K562 (cell line): ENCODE results near the gene RPLP2. TPM values are rescaled to one million over a fixed set of nuclear protein-coding genes. Genes with fewer than 3 reads are reported as not detected.
A peak's percentile ranks its signal among the peaks of the same experiment; 100 is the strongest.

Source experiments
- ATAC-seq: fragments of 200-7000 bp; cut with Tn5 transposase; 3 replicates; pipeline ENCODE4 v1.9.1; 2020; ENCODE audit warnings: moderate library complexity
- BruUV-seq: library from RNA; stranded (reverse); fragments of 400-500 nt; replicated peaks from 2 replicates; lab custom pipeline; 2021; lab: Mats Ljungman, UMichigan
- CTCF ChIA-PET: fragments of 300-600 bp; formaldehyde crosslinking; extraction: SDS; loops from one replicate; lab custom pipeline; 2021; ENCODE audit warnings: low intra/inter-chr PET ratio; lab: Yijun Ruan, JAX
- POLR2A ChIA-PET: fragments of 300-600, 350-650 bp; sonication (Branson Sonifier 250); formaldehyde crosslinking; extraction: SDS; loops from one replicate; lab custom pipeline; 2021; ENCODE audit warnings: antibody characterized with exemption, inconsistent platforms; lab: Yijun Ruan, JAX
- DNase-seq, 4 experiments: peaks; one replicate each; pipeline versions ENCODE4 v3.0.0 to v3.0.0-alpha.2; 2011 to 2018; ENCODE audit warnings: low spot score in 3 of 4, mixed read lengths in 3 of 4; ENCODE audit errors: extremely low read depth in 1 of 4
- FAIRE-seq: peaks from 2 replicates; lab custom pipeline; 2011; peaks lifted over from hg19 to GRCh38; lab: Jason Lieb, UNC
- H2AFZ ChIP-seq: 2 replicates; pipeline ENCODE4 v1.6.0; 2011; ENCODE audit warnings: low read depth, low read length, control low read depth, inconsistent platforms
- H3K27ac ChIP-seq: fragments of 200-600 bp; 3 replicates; pipeline ENCODE4 v1.8.0; 2011; ENCODE audit warnings: low read depth, mild to moderate bottlenecking, control low read depth, inconsistent platforms, low read length, moderate library complexity, mixed read lengths; ENCODE audit errors: extremely low read depth
- H3K27me3 ChIP-seq, 2 experiments: fragments of 300-600 bp in 1 of 2; 2 replicates in 1 of 2; 3 replicates in 1 of 2; pipeline versions ENCODE4 v1.6.0 to v1.8.0; 2011; ENCODE audit warnings: inconsistent platforms in 2 of 2, low read length in 2 of 2, mild to moderate bottlenecking in 1 of 2, mixed read lengths in 1 of 2, moderate library complexity in 1 of 2; ENCODE audit not compliant: control insufficient read depth in 2 of 2, insufficient read depth in 2 of 2
- H3K36me3 ChIP-seq: fragments of 300-600 bp; 3 replicates; pipeline ENCODE4 v1.8.0; 2011; ENCODE audit warnings: mild to moderate bottlenecking, low read length, inconsistent platforms; ENCODE audit not compliant: control insufficient read depth, insufficient read depth
- H3K4me1 ChIP-seq, 2 experiments: fragments of 200-600 bp in 1 of 2; replicated peaks in 1 of 2; 2 replicates in 1 of 2; 3 replicates in 1 of 2; pipeline versions ENCODE4 v1.5.1 to v1.8.0; 2011; ENCODE audit warnings: inconsistent platforms in 2 of 2, low read length in 2 of 2, mild to moderate bottlenecking in 1 of 2, mixed read lengths in 1 of 2, moderate library complexity in 1 of 2; ENCODE audit not compliant: control insufficient read depth in 2 of 2, insufficient read depth in 2 of 2
- H3K4me2 ChIP-seq: 2 replicates; pipeline ENCODE4 v1.6.1; 2011; ENCODE audit warnings: low read length, control low read depth, inconsistent platforms, mixed read lengths; ENCODE audit not compliant: insufficient read depth
- H3K4me3 ChIP-seq: fragments of 200-600 bp; sonication (generic), shearing (Covaris generic); 2 replicates; pipeline ENCODE4 v1.5.1; 2016; ENCODE audit warnings: control low read depth, inconsistent platforms
- H3K79me2 ChIP-seq: fragments of 200-600 bp; 3 replicates; pipeline ENCODE4 v1.8.0; 2011; ENCODE audit warnings: low read length, inconsistent platforms; ENCODE audit not compliant: control insufficient read depth, insufficient read depth
- H3K9ac ChIP-seq, 2 experiments: 2 replicates each; pipeline versions ENCODE4 v1.6.0 to v1.6.1; 2011; ENCODE audit warnings: low read depth in 2 of 2, low read length in 2 of 2, control low read depth in 1 of 2, inconsistent platforms in 1 of 2, mild to moderate bottlenecking in 1 of 2, mixed read lengths in 1 of 2; ENCODE audit not compliant: insufficient read depth in 1 of 2
- H3K9me1 ChIP-seq: one replicate; pipeline ENCODE4 v1.6.0; 2011; ENCODE audit warnings: inconsistent platforms, mild to moderate bottlenecking, low read length, moderate library complexity; ENCODE audit not compliant: control insufficient read depth, insufficient read depth
- H3K9me3 ChIP-seq: replicated peaks from 2 replicates; pipeline ENCODE4 v1.5.1; 2011; ENCODE audit warnings: low read depth, low read length, inconsistent platforms; ENCODE audit not compliant: control insufficient read depth, insufficient read depth
- H4K20me1 ChIP-seq: replicated peaks from 2 replicates; pipeline ENCODE4 v1.6.1; 2011; ENCODE audit warnings: low read length, inconsistent platforms, mixed read lengths; ENCODE audit not compliant: control insufficient read depth, insufficient read depth
- CEBPG ChIP-seq, 3 experiments: fragments of 200-800 bp in 1 of 3; sonication (Bioruptor generic) in 1 of 3; sonication (generic) in 1 of 3; formaldehyde crosslinking in 1 of 3; IDR thresholded peaks in 2 of 3; conservative IDR thresholded peaks in 1 of 3; 2 replicates each; pipeline versions ENCODE4 v1.6.1 to v1.8.0; 2016 to 2022; ENCODE audit warnings: missing compliant biosample characterization in 2 of 3, missing genetic modification characterization in 2 of 3, mild to moderate bottlenecking in 1 of 3, missing genetic modification reagents in 1 of 3
- CEBPZ ChIP-seq: fragments of 150-350 bp; IDR thresholded peaks from 2 replicates; pipeline ENCODE4 v1.6.1; 2014; ENCODE audit warnings: low read depth, mild to moderate bottlenecking, low read length, borderline replicate concordance
- ETS2 ChIP-seq: IDR thresholded peaks from 2 replicates; pipeline ENCODE4 v1.6.1; 2016; ENCODE audit warnings: borderline replicate concordance, missing genetic modification characterization, mild to moderate bottlenecking, moderate library complexity, missing compliant biosample characterization; ENCODE audit not compliant: poor library complexity, severe bottlenecking
- NR4A1 ChIP-seq, 2 experiments: fragments of 250-450 bp in 1 of 2; fragments of 450-650 bp in 1 of 2; sonication (Bioruptor Pico) in 1 of 2; IDR thresholded peaks; 2 replicates each; pipeline versions ENCODE4 v1.4.0 to v1.6.1; 2016 to 2020; ENCODE audit warnings: mild to moderate bottlenecking in 2 of 2, missing compliant biosample characterization in 1 of 2, missing genetic modification characterization in 1 of 2, moderate library complexity in 1 of 2
- OTX1 ChIP-seq: fragments of 450-650 bp; formaldehyde crosslinking; IDR thresholded peaks from 2 replicates; pipeline ENCODE4 v1.4.0; 2022; ENCODE audit warnings: mild to moderate bottlenecking
- PRMT5 ChIP-seq: sonication (generic); formaldehyde crosslinking; IDR thresholded peaks from 2 replicates; pipeline ENCODE4 v1.5.0; 2020; ENCODE audit warnings: missing genetic modification reagents
- ZFP36 ChIP-seq: fragments of 150-350 bp; IDR thresholded peaks from 2 replicates; pipeline ENCODE4 v1.6.1; 2018; ENCODE audit warnings: low read length, low read depth; ENCODE audit not compliant: partially characterized antibody
- WGBS: fragments of 100-300 bp; shearing (Covaris generic); methylation state at CpG from one replicate; pipeline ENCODE4 v1.1.6; 2016; ENCODE audit warnings: low coverage, mixed read lengths; ENCODE audit not compliant: insufficient coverage; ENCODE audit errors: missing lambda C conversion rate; 5-methylcytosine and 5-hydroxymethylcytosine counted together
- in situ Hi-C: fragments of 300-500 bp; cut with MboI; formaldehyde crosslinking; loops from 4 replicates; pipeline ENCODE4 v1.15.0; 2018; ENCODE audit warnings: inconsistent platforms, mixed read lengths
- intact Hi-C: fragments of 100-400 bp; cut with micrococcal nuclease; formaldehyde crosslinking; loops from 2 replicates; pipeline ENCODE4 v1.14.2; 2022
- polyA plus RNA-seq, 8 experiments: library from polyadenylated mRNA; depleted of rRNA in 4 of 8; stranded (reverse) in 5 of 8; unstranded in 3 of 8; fragments of >200 nt; fragmentation: Nextera tagmentation in 2 of 8; fragmentation: Illumina TruSeq in 1 of 8; extraction: Ambion mirVana in 2 of 8; extraction: Trizol in 1 of 8; gene quantifications; 2 replicates each; pipeline versions ENCODE4 v1.2.1 to v1.2.3, GENCODE V29; 2011 to 2014; ENCODE audit warnings: inconsistent platforms in 1 of 8, missing spikeins in 1 of 8
- total RNA-seq, 7 experiments: library from RNA; depleted of rRNA in 6 of 7; stranded (reverse); fragments of >200 nt in 6 of 7; fragmentation: Illumina TruSeq in 2 of 7; extraction: Trizol in 2 of 7; gene quantifications; 2 replicates each; pipeline versions ENCODE4 v1.2.1 to v1.2.3, GENCODE V29; 2011 to 2021; ENCODE audit warnings: low replicate concordance in 1 of 7

Gene RPLP2
- total and polyA plus RNA-seq, 9 of the 15 experiments (the other 6 are each of a cell fraction or from before 2014, with no cell fraction given): 528 to 3,807 (median 1,633) TPM

GRCh38 chr11:827897-828192 lies 18.1 kb downstream of the RPLP2 start, which contains the start of gene CRACR2B:
Gene CRACR2B (plus strand): TSS chr11:827919. CDS start chr11:828608, 689 bp downstream.
- peaks cover 13% of the 10 kb centered on the region; the same call in 2 of the 3 replicates for H3K79me2 ChIP-seq
- peaks cover 25 to 95% of the 10 kb centered on the region in 2 experiments for H3K4me1 ChIP-seq
- no peaks in the 10 kb centered on the region for H3K27me3 ChIP-seq
- ChIA-PET POLR2A (interaction anchor here (0.8 to 3.2 kb wide), 3 partner anchors 9 to 31 kb away, joined by 5 to 13 read pairs (median 5); partner anchors contain the start of gene PNPLA2), CTCF (no interaction called here)
- peaks cover 5% of the 10 kb centered on the region for H3K9me1 ChIP-seq
- H3K36me3 ChIP-seq: peaks cover 28% of the 10 kb centered on the region; the same call in 1 of the 3 replicates
- ATAC-seq (no peak), DNase-seq (no peak), FAIRE-seq (no peak)
- 0 out of 2 replicates have a peak, but pooled peaks have one; percentile 1 for TF ChIP-seq CEBPG (CRISPR knock-in tag; IDR thresholded peaks at IDR 0.05)
- no peak for TF ChIP-seq CEBPG (tag; conservative IDR thresholded peaks at IDR 0.05 in 1 of 2, IDR thresholded peaks at IDR 0.05 in 1 of 2)
- TF ChIP-seq ETS2 (tag): no peak
- peak; percentile 18 for TF ChIP-seq ZFP36
- no peak for TF ChIP-seq CEBPZ
- TF ChIP-seq PRMT5 (CRISPR knock-in tag): no peak
- 0 out of 2 replicates have a peak, but pooled peaks have one; percentile 8 for TF ChIP-seq OTX1 (CRISPR knock-in tag)
- TF ChIP-seq NR4A1 (CRISPR knock-in tag; IDR thresholded peaks at IDR 0.05): 0 out of 2 replicates have a peak, but pooled peaks have one; percentile 31
- TF ChIP-seq NR4A1 (tag; IDR thresholded peaks at IDR 0.05): no peak
- intact Hi-C loops: no loop called here
- no peaks in the 10 kb centered on the region for H3K9me3 ChIP-seq
- peak within 1 kb of the TSS; percentile 95 for H2AFZ ChIP-seq
- 14% methylated on average over 4 of the region's 5 CpGs for WGBS
- H3K9ac ChIP-seq: peak within 1 kb of the TSS; percentile 75 to 94
- no peaks in the 10 kb centered on the region for H4K20me1 ChIP-seq
- TSS peak; percentile 48 for BruUV-seq
- peak within 1 kb of the TSS; percentile 80 for H3K4me2 ChIP-seq
- H3K4me3 ChIP-seq: peak within 1 kb of the TSS; percentile 52
- in situ Hi-C loops: no loop called here
- peak within 1 kb of the TSS; percentile 85 for H3K27ac ChIP-seq
